OCI-LY3 (cell line): ENCODE results near the gene MUCL3.

Experiments used
- H2AFZ ChIP-seq: fragments of 200-600, 300-600 bp; shearing (Covaris generic); 2 replicates; pipeline ENCODE4 v1.6.0; 2014; ENCODE audit warnings: antibody characterized with exemption, low read depth, low read length
- H3K27ac ChIP-seq: fragments of 200-600, 300-600 bp; sonication (generic); 2 replicates; pipeline ENCODE4 v1.5.1; 2014; ENCODE audit warnings: mild to moderate bottlenecking, low read length, moderate library complexity, mixed read lengths
- H3K27me3 ChIP-seq: fragments of 200-600, 300-600 bp; sonication (generic); 2 replicates; pipeline ENCODE4 v1.6.1; 2014; ENCODE audit warnings: low read depth, low read length, mixed read lengths
- H3K36me3 ChIP-seq: fragments of 200-600, 300-600 bp; sonication (generic); replicated peaks from 2 replicates; pipeline ENCODE3; 2014; ENCODE audit warnings: low read depth, low read length, mixed read lengths
- H3K4me1 ChIP-seq: fragments of 300-600, 200-600 bp; sonication (generic); 2 replicates; pipeline ENCODE4 v1.6.1; 2014; ENCODE audit warnings: low read length, mixed read lengths
- H3K4me2 ChIP-seq: fragments of 200-600, 300-600 bp; sonication (generic); 2 replicates; pipeline ENCODE4 v1.6.1; 2014; ENCODE audit warnings: low read length, mixed read lengths
- H3K4me3 ChIP-seq: fragments of 300-600, 200-600 bp; sonication (generic); 2 replicates; pipeline ENCODE4 v1.5.1; 2014; ENCODE audit warnings: antibody characterized with exemption, mild to moderate bottlenecking, low read length, moderate library complexity
- H3K79me2 ChIP-seq: fragments of 300-600, 200-600 bp; shearing (Covaris generic); 2 replicates; pipeline ENCODE4 v1.6.1; 2014; ENCODE audit warnings: mild to moderate bottlenecking, low read length, mixed read lengths
- H3K9ac ChIP-seq: fragments of 300-600, 200-600 bp; shearing (Covaris generic); 2 replicates; pipeline ENCODE4 v1.6.0; 2014; ENCODE audit warnings: mild to moderate bottlenecking, low read length, moderate library complexity
- H3K9me3 ChIP-seq: fragments of 200-600, 300-600 bp; shearing (Covaris generic); 2 replicates; pipeline ENCODE4 v1.6.1; 2014; ENCODE audit warnings: low read length, mixed read lengths; ENCODE audit not compliant: insufficient read depth
- H4K20me1 ChIP-seq: fragments of 200-600, 300-600 bp; sonication (generic); 2 replicates; pipeline ENCODE4 v1.6.1; 2016; ENCODE audit warnings: low read length, mixed read lengths; ENCODE audit not compliant: insufficient read depth
- CTCF ChIP-seq: fragments of 200-600, 300-600 bp; sonication (generic); IDR thresholded peaks from 2 replicates; pipeline ENCODE4 v1.5.1; 2014; ENCODE audit warnings: antibody characterized with exemption, low read length, low read depth
- EZH2phosphoT487 ChIP-seq: fragments of 200-600 bp; shearing (Covaris generic); IDR thresholded peaks from 2 replicates; pipeline ENCODE4 v1.6.1; 2018; ENCODE audit warnings: antibody characterized with exemption, mixed run types, low read depth

Gene MUCL3

GRCh38 chr6:30954631-30955366 is 14.0 kb downstream of the MUCL3 start:
- Histone ChIP-seq H3K9ac (peak overlapping the region; percentile 70), H2AFZ (peak overlapping the region; percentile 80), H3K4me1 (peaks cover 10% of the 10 kb centered on the region), H3K36me3 (no peaks in the 10 kb centered on the region), H3K4me3 (peak overlapping the region; percentile 87), H3K27me3 (peaks cover 5% of the 10 kb centered on the region; the same call in 1 of the 2 replicates), H3K79me2 (no peaks in the 10 kb centered on the region), H3K27ac (no peak overlapping the region), H3K9me3 (no peaks in the 10 kb centered on the region), H4K20me1 (no peaks in the 10 kb centered on the region), H3K4me2 (peak overlapping the region; percentile 76)
- no peak for TF ChIP-seq CTCF
- TF ChIP-seq EZH2phosphoT487 = no peak

GRCh38 chr6:30955367-30956042 is 14.7 kb downstream of the MUCL3 start:
- Histone ChIP-seq H3K27ac (no peak overlapping the region), H2AFZ (peak overlapping the region; percentile 80), H3K4me2 (peak overlapping the region; percentile 76), H3K4me3 (peak overlapping the region; percentile 87), H3K79me2 (no peaks in the 10 kb centered on the region), H3K4me1 (peaks cover 10% of the 10 kb centered on the region), H3K9ac (peak overlapping the region; percentile 70), H3K9me3 (no peaks in the 10 kb centered on the region), H4K20me1 (no peaks in the 10 kb centered on the region), H3K36me3 (no peaks in the 10 kb centered on the region), H3K27me3 (peaks cover 5% of the 10 kb centered on the region; the same call in 1 of the 2 replicates)
- no peak for TF ChIP-seq EZH2phosphoT487
- TF ChIP-seq CTCF = no peak

GRCh38 chr6:30957716-30958115 is 16.9 kb downstream of the MUCL3 start:
- no peaks in the 10 kb centered on the region for H3K36me3 ChIP-seq
- no peaks in the 10 kb centered on the region for H4K20me1 ChIP-seq
- H3K27me3 ChIP-seq = peaks cover 13% of the 10 kb centered on the region
- peaks cover 10% of the 10 kb centered on the region for H3K4me1 ChIP-seq
- H3K4me3 ChIP-seq = no peak overlapping the region
- H3K79me2 ChIP-seq = no peaks in the 10 kb centered on the region
- H3K9me3 ChIP-seq = no peaks in the 10 kb centered on the region
- no peak overlapping the region for H3K4me2 ChIP-seq
- H2AFZ ChIP-seq = no peak overlapping the region
- H3K27ac ChIP-seq = no peak overlapping the region
- TF ChIP-seq EZH2phosphoT487 (no peak), CTCF (no peak)
- no peak overlapping the region for H3K9ac ChIP-seq

- no peaks in the 10 kb centered on the region for H3K79me2 ChIP-seq
- H4K20me1 ChIP-seq = no peaks in the 10 kb centered on the region
- peaks cover 13% of the 10 kb centered on the region for H3K27me3 ChIP-seq
- H3K36me3 ChIP-seq = no peaks in the 10 kb centered on the region
- no peak overlapping the region for H3K4me3 ChIP-seq
- H3K9me3 ChIP-seq = no peaks in the 10 kb centered on the region
- no peak overlapping the region for H2AFZ ChIP-seq
- H3K4me2 ChIP-seq = no peak overlapping the region
- no peak overlapping the region for H3K27ac ChIP-seq
- H3K4me1 ChIP-seq = peaks cover 2% of the 10 kb centered on the region
- TF ChIP-seq EZH2phosphoT487 = no peak
- no peak for TF ChIP-seq CTCF
- H3K9ac ChIP-seq = no peak overlapping the region
Measured at GRCh38 chr6:30960907-30961673, 20.3 kb downstream of the MUCL3 start.
